Upper lobe of left lung (tissue), 4 donors: ENCODE results near the gene TXNRD2.

Experiments
- CTCF ChIP-seq, 6 experiments: fragments of 450-650 bp in 4 of 6; fragments of 200-600 bp in 2 of 6; sonication (generic) in 2 of 6; IDR thresholded peaks; one replicate each; pipeline ENCODE4 v1.5.1; 2016 to 2019; ENCODE audit warnings: antibody characterized with exemption in 6 of 6
- POLR2A ChIP-seq, 4 donors: fragments of 450-650 bp; IDR thresholded peaks; one replicate each; pipeline ENCODE4 v1.5.1; 2016 to 2017; ENCODE audit warnings: antibody characterized with exemption in 4 of 4, mild to moderate bottlenecking in 2 of 4
- POLR2AphosphoS5 ChIP-seq, 2 donors: sonication (generic); formaldehyde crosslinking; IDR thresholded peaks; one replicate each; pipeline ENCODE4 v1.5.1; 2017; ENCODE audit warnings: antibody characterized with exemption in 2 of 2

GRCh38 chr22:19887256-19887985 is 54.2 kb downstream of the TXNRD2 start:
- TF ChIP-seq CTCF (IDR thresholded peaks at IDR 0.05) (no peak), POLR2AphosphoS5 (IDR thresholded peaks at IDR 0.05) (no peak), POLR2A (IDR thresholded peaks at IDR 0.05) (no peak)
